ENCODE results near the gene MRGPRE.

Gene MRGPRE

GRCh38 chr11:3213659-3214419, 18.4 kb downstream of the MRGPRE start:
- H3K4me3 ChIP-seq (replicated peaks; ENCODE audit: low read depth, low read length), result no peak overlapping the region
- no peak for DNase-seq (ENCODE audit: low read depth)
- no peak for TF ChIP-seq CTCF (IDR thresholded peaks at IDR 0.05; ENCODE audit: low read length, missing control alignments)

GRCh38 chr11:3208272-3208671, 23.9 kb downstream of the MRGPRE start:
- no peak for DNase-seq (ENCODE audit: low read depth)
- no peak overlapping the region for H3K4me3 ChIP-seq (replicated peaks; ENCODE audit: low read depth, low read length)
- no peak for TF ChIP-seq CTCF (IDR thresholded peaks at IDR 0.05; ENCODE audit: low read length, missing control alignments)

GRCh38 chr11:3207526-3208189, 24.6 kb downstream of the MRGPRE start:
- no peak for DNase-seq (ENCODE audit: low read depth)
- H3K4me3 ChIP-seq (replicated peaks; ENCODE audit: low read depth, low read length), result no peak overlapping the region
- TF ChIP-seq CTCF (IDR thresholded peaks at IDR 0.05; ENCODE audit: low read length, missing control alignments), result no peak

- no peak for DNase-seq (ENCODE audit: low read depth)
- TF ChIP-seq CTCF (IDR thresholded peaks at IDR 0.05; ENCODE audit: low read length, missing control alignments), result no peak
Observed at GRCh38 chr11:3206922-3207204, 25.4 kb downstream of the MRGPRE start.

GRCh38 chr11:3206156-3206921, 25.9 kb downstream of the MRGPRE start:
- DNase-seq (ENCODE audit: low read depth), result no peak
- no peak overlapping the region for H3K4me3 ChIP-seq (replicated peaks; ENCODE audit: low read depth, low read length)
- no peak for TF ChIP-seq CTCF (IDR thresholded peaks at IDR 0.05; ENCODE audit: low read length, missing control alignments)

More at GRCh38 chr11:3206922-3207204, 25.4 kb downstream of the MRGPRE start:
- no peak overlapping the region for H3K4me3 ChIP-seq (replicated peaks; ENCODE audit: low read depth, low read length)

- H3K4me3 ChIP-seq (replicated peaks; ENCODE audit: low read depth, low read length), result no peak overlapping the region
- TF ChIP-seq CTCF (IDR thresholded peaks at IDR 0.05; ENCODE audit: low read length, missing control alignments), result no peak
- peak; percentile 17 for DNase-seq (ENCODE audit: low read depth)
Observed at GRCh38 chr11:3205261-3206155, 26.7 kb downstream of the MRGPRE start.
